A549 (cell line): Measurements from ENCODE around the gene KLRF1.

Experiments used
- CHD2 ChIP-seq: fragments of 150-350 bp; IDR thresholded peaks from 2 replicates; pipeline ENCODE4 v1.6.1; 2014; ENCODE audit warnings: low read length; ENCODE audit not compliant: partially characterized antibody
- CTCF ChIP-seq: fragments of >200 bp; sonication (Bioruptor Twin); formaldehyde crosslinking; IDR thresholded peaks from 3 replicates; pipeline ENCODE4 v1.5.1; 2016
- HOXA7 ChIP-seq: fragments of 250-450 bp; sonication (Bioruptor Pico); IDR thresholded peaks from 2 replicates; pipeline ENCODE4 v1.5.0; 2020; ENCODE audit warnings: mild to moderate bottlenecking, moderate library complexity
- MYC ChIP-seq: IDR thresholded peaks from 2 replicates; pipeline ENCODE4 v1.6.1; 2012; ENCODE audit warnings: mild to moderate bottlenecking, inconsistent platforms, low read length, improper control_type of control experiment, borderline replicate concordance
- RFX5 ChIP-seq: fragments of 450-650 bp; IDR thresholded peaks from 2 replicates; pipeline ENCODE4 v1.7.1; 2014; ENCODE audit warnings: antibody characterized with exemption, mild to moderate bottlenecking, moderate library complexity

DNA sequence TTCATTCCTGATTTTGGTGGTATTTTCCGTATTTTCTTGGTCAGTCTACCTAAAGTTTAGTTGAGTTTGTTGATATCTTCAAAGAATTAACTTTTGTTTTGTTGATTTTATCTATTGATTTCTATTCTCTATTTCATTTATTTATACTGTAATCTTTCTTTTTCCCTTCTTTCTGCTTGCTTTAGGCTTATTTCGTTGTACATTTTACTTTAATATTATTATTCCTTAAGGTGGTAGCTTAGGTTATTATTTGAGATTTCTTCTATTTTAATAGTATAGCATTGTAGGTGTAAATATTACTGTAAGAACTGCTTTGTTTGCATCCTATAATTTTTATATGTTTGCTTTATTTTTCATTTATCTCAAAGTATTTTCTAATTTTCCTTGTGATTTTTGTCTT is 21.4 kb upstream of the KLRF1 start:
- TF ChIP-seq HOXA7, result no peak
- TF ChIP-seq MYC, result no peak
- no peak for TF ChIP-seq RFX5
- TF ChIP-seq CTCF, result no peak
- no peak for TF ChIP-seq CHD2
